HepG2 (cell line): ENCODE measurements around the gene RAB43. TPM values are rescaled to one million over a fixed set of nuclear protein-coding genes. Genes with fewer than 3 reads are reported as not detected.

Experiments used
- BCL6 ChIP-seq: IDR thresholded peaks from 2 replicates; pipeline ENCODE4 v1.6.1; 2016; ENCODE audit warnings: missing genetic modification reagents, missing compliant biosample characterization
- ESRRA ChIP-seq: sonication (generic); formaldehyde crosslinking; IDR thresholded peaks from 2 replicates; pipeline ENCODE4 v1.5.1; 2020; ENCODE audit warnings: mild to moderate bottlenecking, low read depth, missing genetic modification reagents
- HDAC2 ChIP-seq: sonication (generic); formaldehyde crosslinking; IDR thresholded peaks from 2 replicates; pipeline ENCODE4 v1.4.0; 2020; ENCODE audit warnings: missing genetic modification reagents
- HNRNPLL ChIP-seq: fragments of 200-400 bp; formaldehyde crosslinking; IDR thresholded peaks from 2 replicates; pipeline ENCODE4 v1.6.1; 2017; ENCODE audit warnings: mild to moderate bottlenecking, low read depth, low read length; ENCODE audit not compliant: poor library complexity, severe bottlenecking
- ISX ChIP-seq: sonication (generic); formaldehyde crosslinking; conservative IDR thresholded peaks from 2 replicates; pipeline ENCODE4 v1.5.0; 2020; ENCODE audit warnings: missing genetic modification reagents
- RFXANK ChIP-seq: IDR thresholded peaks from 2 replicates; pipeline ENCODE4 v1.6.1; 2016
- RXRA ChIP-seq: sonication (generic); formaldehyde crosslinking; IDR thresholded peaks from 2 replicates; pipeline ENCODE4 v1.5.1; 2020; ENCODE audit warnings: missing genetic modification reagents
- ZNF17 ChIP-seq: sonication (generic); formaldehyde crosslinking; IDR thresholded peaks from 2 replicates; pipeline ENCODE4 v1.5.0; 2020; ENCODE audit warnings: mild to moderate bottlenecking, missing genetic modification reagents
- ZNF335 ChIP-seq: sonication (generic); formaldehyde crosslinking; IDR thresholded peaks from 2 replicates; pipeline ENCODE4 v1.4.0; 2020; ENCODE audit warnings: missing genetic modification reagents
- polyA plus RNA-seq, 8 experiments: library from polyadenylated mRNA; depleted of rRNA in 3 of 8; stranded (reverse) in 7 of 8; unstranded in 1 of 8; fragments of >200 nt; fragmentation: Illumina TruSeq in 4 of 8; extraction: Trizol in 4 of 8; gene quantifications; 2 replicates each; pipeline versions ENCODE4 v1.2.1 to v1.2.3, GENCODE V29; 2011 to 2016; ENCODE audit warnings: low read depth in 4 of 8, missing spikeins in 1 of 8, mixed read lengths in 1 of 8; ENCODE audit not compliant: insufficient read depth in 1 of 8
- total RNA-seq, 5 experiments: library from RNA; depleted of rRNA; stranded (reverse); fragments of >200 nt; fragmentation: Illumina TruSeq; extraction: Trizol; gene quantifications; 2 replicates each; pipeline ENCODE4 v1.2.3, GENCODE V29; 2016; ENCODE audit warnings: low read depth in 1 of 5
- TF ChIP-seq, protein P1 (sequence below), 2 experiments: fragments of 450-650 bp in 1 of 2; sonication (generic) in 1 of 2; formaldehyde crosslinking in 1 of 2; IDR thresholded peaks; 2 replicates each; pipeline versions ENCODE4 v1.6.1 to v1.8.0; 2016 to 2022; ENCODE audit warnings: antibody characterized with exemption in 1 of 2, mild to moderate bottlenecking in 1 of 2, missing genetic modification reagents in 1 of 2
- TF ChIP-seq, protein P2 (sequence below): sonication (generic); formaldehyde crosslinking; IDR thresholded peaks from 2 replicates; pipeline ENCODE4 v1.4.0; 2020; ENCODE audit warnings: missing genetic modification reagents, borderline replicate concordance
- TF ChIP-seq, protein P3 (sequence below): sonication (generic); formaldehyde crosslinking; IDR thresholded peaks from 2 replicates; pipeline ENCODE4 v1.4.0; 2020; ENCODE audit warnings: mild to moderate bottlenecking, missing genetic modification reagents
- TF ChIP-seq, protein P4 (sequence below): sonication (generic); formaldehyde crosslinking; IDR thresholded peaks from 2 replicates; pipeline ENCODE4 v1.8.0; 2022; ENCODE audit warnings: missing genetic modification reagents, mild to moderate bottlenecking, moderate library complexity, borderline replicate concordance

RAB43 gene
- total and polyA plus RNA-seq, 2 of the 13 experiments (the other 11 are each of a cell fraction or from before 2014, with no cell fraction given) = 11.8 to 18.4 TPM

DNA sequence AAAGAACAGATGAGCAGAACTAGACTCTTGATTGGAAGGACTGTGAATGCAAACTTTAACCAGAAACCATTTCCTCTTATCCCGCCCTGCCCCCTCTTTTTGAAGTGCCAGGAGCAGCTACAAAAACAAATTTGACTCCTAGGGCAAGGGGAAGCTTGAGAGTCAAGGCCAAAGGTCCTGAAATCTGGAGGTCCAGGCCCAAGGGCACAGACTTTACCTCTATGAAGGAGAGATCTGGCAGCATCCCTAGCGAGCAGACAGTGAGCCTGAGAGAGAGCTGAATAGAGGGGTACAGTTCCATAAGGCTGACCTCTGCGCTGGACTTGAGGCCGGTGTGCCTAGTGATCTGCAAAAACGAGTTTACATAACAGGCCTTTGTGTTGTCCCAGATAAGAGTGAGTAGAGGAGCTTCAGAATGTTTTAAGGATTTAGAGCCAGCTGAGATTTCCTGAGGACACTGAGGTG is 5.1 kb downstream of the RAB43 start (continued):
- TF ChIP-seq, protein P1, sequence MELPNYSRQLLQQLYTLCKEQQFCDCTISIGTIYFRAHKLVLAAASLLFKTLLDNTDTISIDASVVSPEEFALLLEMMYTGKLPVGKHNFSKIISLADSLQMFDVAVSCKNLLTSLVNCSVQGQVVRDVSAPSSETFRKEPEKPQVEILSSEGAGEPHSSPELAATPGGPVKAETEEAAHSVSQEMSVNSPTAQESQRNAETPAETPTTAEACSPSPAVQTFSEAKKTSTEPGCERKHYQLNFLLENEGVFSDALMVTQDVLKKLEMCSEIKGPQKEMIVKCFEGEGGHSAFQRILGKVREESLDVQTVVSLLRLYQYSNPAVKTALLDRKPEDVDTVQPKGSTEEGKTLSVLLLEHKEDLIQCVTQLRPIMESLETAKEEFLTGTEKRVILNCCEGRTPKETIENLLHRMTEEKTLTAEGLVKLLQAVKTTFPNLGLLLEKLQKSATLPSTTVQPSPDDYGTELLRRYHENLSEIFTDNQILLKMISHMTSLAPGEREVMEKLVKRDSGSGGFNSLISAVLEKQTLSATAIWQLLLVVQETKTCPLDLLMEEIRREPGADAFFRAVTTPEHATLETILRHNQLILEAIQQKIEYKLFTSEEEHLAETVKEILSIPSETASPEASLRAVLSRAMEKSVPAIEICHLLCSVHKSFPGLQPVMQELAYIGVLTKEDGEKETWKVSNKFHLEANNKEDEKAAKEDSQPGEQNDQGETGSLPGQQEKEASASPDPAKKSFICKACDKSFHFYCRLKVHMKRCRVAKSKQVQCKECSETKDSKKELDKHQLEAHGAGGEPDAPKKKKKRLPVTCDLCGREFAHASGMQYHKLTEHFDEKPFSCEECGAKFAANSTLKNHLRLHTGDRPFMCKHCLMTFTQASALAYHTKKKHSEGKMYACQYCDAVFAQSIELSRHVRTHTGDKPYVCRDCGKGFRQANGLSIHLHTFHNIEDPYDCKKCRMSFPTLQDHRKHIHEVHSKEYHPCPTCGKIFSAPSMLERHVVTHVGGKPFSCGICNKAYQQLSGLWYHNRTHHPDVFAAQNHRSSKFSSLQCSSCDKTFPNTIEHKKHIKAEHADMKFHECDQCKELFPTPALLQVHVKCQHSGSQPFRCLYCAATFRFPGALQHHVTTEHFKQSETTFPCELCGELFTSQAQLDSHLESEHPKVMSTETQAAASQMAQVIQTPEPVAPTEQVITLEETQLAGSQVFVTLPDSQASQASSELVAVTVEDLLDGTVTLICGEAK (IDR thresholded peaks at IDR 0.05) = no peak
- TF ChIP-seq, protein P1 (CRISPR knock-in tag; IDR thresholded peaks at IDR 0.05) = peak; percentile 69; the same call in 1 of the 2 replicates
- TF ChIP-seq BCL6 (CRISPR knock-in tag) = peak; percentile 77
- no peak for TF ChIP-seq HNRNPLL
- TF ChIP-seq RXRA (CRISPR knock-in tag) = peak; percentile 87; the same call in 1 of the 2 replicates
- TF ChIP-seq ESRRA (CRISPR knock-in tag) = peak; percentile 94
- TF ChIP-seq ZNF17 (CRISPR knock-in tag) = no peak
- TF ChIP-seq ZNF335 (CRISPR knock-in tag) = no peak
- TF ChIP-seq HDAC2 (CRISPR knock-in tag) = peak; percentile 70; the same call in 1 of the 2 replicates
- TF ChIP-seq ISX (CRISPR knock-in tag) = no peak
- TF ChIP-seq, protein P2, sequence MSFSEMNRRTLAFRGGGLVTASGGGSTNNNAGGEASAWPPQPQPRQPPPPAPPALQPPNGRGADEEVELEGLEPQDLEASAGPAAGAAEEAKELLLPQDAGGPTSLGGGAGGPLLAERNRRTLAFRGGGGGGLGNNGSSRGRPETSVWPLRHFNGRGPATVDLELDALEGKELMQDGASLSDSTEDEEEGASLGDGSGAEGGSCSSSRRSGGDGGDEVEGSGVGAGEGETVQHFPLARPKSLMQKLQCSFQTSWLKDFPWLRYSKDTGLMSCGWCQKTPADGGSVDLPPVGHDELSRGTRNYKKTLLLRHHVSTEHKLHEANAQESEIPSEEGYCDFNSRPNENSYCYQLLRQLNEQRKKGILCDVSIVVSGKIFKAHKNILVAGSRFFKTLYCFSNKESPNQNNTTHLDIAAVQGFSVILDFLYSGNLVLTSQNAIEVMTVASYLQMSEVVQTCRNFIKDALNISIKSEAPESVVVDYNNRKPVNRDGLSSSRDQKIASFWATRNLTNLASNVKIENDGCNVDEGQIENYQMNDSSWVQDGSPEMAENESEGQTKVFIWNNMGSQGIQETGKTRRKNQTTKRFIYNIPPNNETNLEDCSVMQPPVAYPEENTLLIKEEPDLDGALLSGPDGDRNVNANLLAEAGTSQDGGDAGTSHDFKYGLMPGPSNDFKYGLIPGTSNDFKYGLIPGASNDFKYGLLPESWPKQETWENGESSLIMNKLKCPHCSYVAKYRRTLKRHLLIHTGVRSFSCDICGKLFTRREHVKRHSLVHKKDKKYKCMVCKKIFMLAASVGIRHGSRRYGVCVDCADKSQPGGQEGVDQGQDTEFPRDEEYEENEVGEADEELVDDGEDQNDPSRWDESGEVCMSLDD = peak; percentile 67; the same call in 1 of the 2 replicates
- TF ChIP-seq, protein P3, sequence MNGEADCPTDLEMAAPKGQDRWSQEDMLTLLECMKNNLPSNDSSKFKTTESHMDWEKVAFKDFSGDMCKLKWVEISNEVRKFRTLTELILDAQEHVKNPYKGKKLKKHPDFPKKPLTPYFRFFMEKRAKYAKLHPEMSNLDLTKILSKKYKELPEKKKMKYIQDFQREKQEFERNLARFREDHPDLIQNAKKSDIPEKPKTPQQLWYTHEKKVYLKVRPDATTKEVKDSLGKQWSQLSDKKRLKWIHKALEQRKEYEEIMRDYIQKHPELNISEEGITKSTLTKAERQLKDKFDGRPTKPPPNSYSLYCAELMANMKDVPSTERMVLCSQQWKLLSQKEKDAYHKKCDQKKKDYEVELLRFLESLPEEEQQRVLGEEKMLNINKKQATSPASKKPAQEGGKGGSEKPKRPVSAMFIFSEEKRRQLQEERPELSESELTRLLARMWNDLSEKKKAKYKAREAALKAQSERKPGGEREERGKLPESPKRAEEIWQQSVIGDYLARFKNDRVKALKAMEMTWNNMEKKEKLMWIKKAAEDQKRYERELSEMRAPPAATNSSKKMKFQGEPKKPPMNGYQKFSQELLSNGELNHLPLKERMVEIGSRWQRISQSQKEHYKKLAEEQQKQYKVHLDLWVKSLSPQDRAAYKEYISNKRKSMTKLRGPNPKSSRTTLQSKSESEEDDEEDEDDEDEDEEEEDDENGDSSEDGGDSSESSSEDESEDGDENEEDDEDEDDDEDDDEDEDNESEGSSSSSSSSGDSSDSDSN (CRISPR knock-in tag) = peak; percentile 19; the same call in 1 of the 2 replicates
- TF ChIP-seq RFXANK = no peak
- TF ChIP-seq, protein P4, sequence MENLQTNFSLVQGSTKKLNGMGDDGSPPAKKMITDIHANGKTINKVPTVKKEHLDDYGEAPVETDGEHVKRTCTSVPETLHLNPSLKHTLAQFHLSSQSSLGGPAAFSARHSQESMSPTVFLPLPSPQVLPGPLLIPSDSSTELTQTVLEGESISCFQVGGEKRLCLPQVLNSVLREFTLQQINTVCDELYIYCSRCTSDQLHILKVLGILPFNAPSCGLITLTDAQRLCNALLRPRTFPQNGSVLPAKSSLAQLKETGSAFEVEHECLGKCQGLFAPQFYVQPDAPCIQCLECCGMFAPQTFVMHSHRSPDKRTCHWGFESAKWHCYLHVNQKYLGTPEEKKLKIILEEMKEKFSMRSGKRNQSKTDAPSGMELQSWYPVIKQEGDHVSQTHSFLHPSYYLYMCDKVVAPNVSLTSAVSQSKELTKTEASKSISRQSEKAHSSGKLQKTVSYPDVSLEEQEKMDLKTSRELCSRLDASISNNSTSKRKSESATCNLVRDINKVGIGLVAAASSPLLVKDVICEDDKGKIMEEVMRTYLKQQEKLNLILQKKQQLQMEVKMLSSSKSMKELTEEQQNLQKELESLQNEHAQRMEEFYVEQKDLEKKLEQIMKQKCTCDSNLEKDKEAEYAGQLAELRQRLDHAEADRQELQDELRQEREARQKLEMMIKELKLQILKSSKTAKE (CRISPR knock-in tag) = peak; percentile 75
